Left ventricle myocardium superior (tissue), 1 donor: Measurements from ENCODE around the gene MBD5. TPM values are rescaled to one million over a fixed set of nuclear protein-coding genes. Genes with fewer than 3 reads are reported as not detected.
"Not testable (repeated sequence)": the region's sequence is repeated elsewhere in the genome, so short reads cannot be mapped to it uniquely, and the experiment has no call there.

Experiments used
- ATAC-seq: fragments of 200-7000 bp; cut with Tn5 transposase; one replicate; pipeline ENCODE4 v1.9.1; 2020; ENCODE audit warnings: mild to moderate bottlenecking, moderate library complexity
- DNase-seq: peaks from one replicate; pipeline ENCODE4 v3.0.0-alpha.2; 2020
- intact Hi-C: fragments of 100-400 bp; cut with micrococcal nuclease; formaldehyde crosslinking; loops from one replicate; pipeline ENCODE4 v1.11.0; 2022
- long read RNA-seq: library from polyadenylated mRNA; unstranded; transcript quantifications from one replicate; pipeline ENCODE4 v2.0.0, GENCODE V29; 2021
- total RNA-seq: library from RNA; stranded (reverse); fragmentation: NEBNext Ultra II Directional; extraction: Animal tissue kit (Norgen Biotek cat#: 25700); gene quantifications from one replicate; pipeline ENCODE4 v1.2.1, GENCODE V29; 2021
- donor health status: DM: no; HTN: yes; CAD: no; lungs with severe emphysema.

The MBD5 gene
- total RNA-seq, result 33.7 TPM
- long read RNA-seq, full-length matches to known transcripts, result 3 of 9 reads
- long read RNA-seq, partial matches to known transcripts, result 1 of 9 reads
- long read RNA-seq, other reads (novel, unspliced or antisense), result 5 of 9 reads

- DNase-seq (peak; percentile 45), ATAC-seq (peak; percentile 28)
- intact Hi-C loops, result no loop called here
Observed at GRCh38 chr2:148021059-148021861, at the start of gene MBD5. Gene MBD5 (plus strand): TSS chr2:148021091.

- intact Hi-C loops, result no loop called here
- no peak for DNase-seq
- ATAC-seq, result no peak
Observed at GRCh38 chr2:147976102-147976501, 44.8 kb upstream of the MBD5 start.

- no peak for DNase-seq
- no peak for ATAC-seq
- intact Hi-C loops, result no loop called here
Observed at GRCh38 chr2:147977679-147978078, 43.2 kb upstream of the MBD5 start.

- intact Hi-C loops, result no loop called here
- ATAC-seq, result no peak
- no peak for DNase-seq
Observed at GRCh38 chr2:147980940-147981528, 39.9 kb upstream of the MBD5 start.

GRCh38 chr2:147989102-147989501, 31.8 kb upstream of the MBD5 start:
- DNase-seq (no peak), ATAC-seq (no peak)
- intact Hi-C loops, result no loop called here

- peak; percentile 42 for ATAC-seq
- no peak for DNase-seq
- intact Hi-C loops, result no loop called here
Observed at GRCh38 chr2:147989809-147990403, 31.0 kb upstream of the MBD5 start.

GRCh38 chr2:147994965-147995364, 25.9 kb upstream of the MBD5 start:
- ATAC-seq, DNase-seq, intact Hi-C loops: not testable (repeated sequence)

- ATAC-seq, result no peak
- intact Hi-C loops, result no loop called here
- no peak for DNase-seq
Observed at GRCh38 chr2:147996828-147997227, 24.1 kb upstream of the MBD5 start.

- DNase-seq (no peak), ATAC-seq (no peak)
- intact Hi-C loops, result no loop called here
Observed at GRCh38 chr2:147998203-147998602, 22.7 kb upstream of the MBD5 start.

- intact Hi-C loops, result no loop called here
- ATAC-seq (no peak), DNase-seq (no peak)
Observed at GRCh38 chr2:147999126-147999525, 21.8 kb upstream of the MBD5 start.

GRCh38 chr2:148000095-148000494, 20.8 kb upstream of the MBD5 start:
- DNase-seq (no peak), ATAC-seq (no peak)
- intact Hi-C loops, result no loop called here

GRCh38 chr2:148002420-148002819, 18.5 kb upstream of the MBD5 start:
- ATAC-seq, intact Hi-C loops: not testable (repeated sequence)

GRCh38 chr2:148006249-148007007, 14.5 kb upstream of the MBD5 start:
- DNase-seq (no peak), ATAC-seq (no peak)
- intact Hi-C loops, result no loop called here

More at GRCh38 chr2:148002420-148002819, 18.5 kb upstream of the MBD5 start:
- DNase-seq, result not testable (repeated sequence)

- DNase-seq (no peak), ATAC-seq (no peak)
- intact Hi-C loops, result no loop called here
Observed at GRCh38 chr2:148007219-148007900, 13.5 kb upstream of the MBD5 start.

- DNase-seq, ATAC-seq, intact Hi-C loops: not testable (repeated sequence)
Observed at GRCh38 chr2:148008411-148008810, 12.5 kb upstream of the MBD5 start.

GRCh38 chr2:148013876-148014275, 7.0 kb upstream of the MBD5 start:
- intact Hi-C loops, result loop anchor here (10.0 kb wide), 1 partner anchor 169 kb away; the partner anchor contains the start of gene ACVR2A
- ATAC-seq (no peak), DNase-seq (no peak)

- no peak for DNase-seq
- intact Hi-C loops, result loop anchor here (10.0 kb wide), 1 partner anchor 170 kb away; the partner anchor contains the start of gene ACVR2A
- ATAC-seq, result no peak
Observed at GRCh38 chr2:148014616-148015015, 6.3 kb upstream of the MBD5 start.

GRCh38 chr2:148020111-148021058, 506 bp upstream of the MBD5 start, which contains the start of gene ORC4:
Gene ORC4 (minus strand): TSS chr2:148020737. CDS start chr2:147975958, 44,779 bp downstream.
- peak; percentile 99 for ATAC-seq
- peak; percentile 97 for DNase-seq
- intact Hi-C loops, result no loop called here
